Adipocyte (in vitro differentiated cells): ENCODE data around the gene GHRH.
A peak's percentile ranks its signal among the peaks of the same experiment; 100 is the strongest.

Experiments used
- DNase-seq: peaks from one replicate; pipeline ENCODE4 v3.0.0-alpha.2; 2015; ENCODE audit warnings: low read depth
- H3K27me3 ChIP-seq: replicated peaks from 2 replicates; pipeline ENCODE4 v1.7.0; 2013; ENCODE audit warnings: mild to moderate bottlenecking, low read length, moderate library complexity; ENCODE audit not compliant: control insufficient read depth, insufficient read depth
- H3K36me3 ChIP-seq: 2 replicates; pipeline ENCODE4 v1.7.0; 2013; ENCODE audit warnings: low read length, mild to moderate bottlenecking, moderate library complexity; ENCODE audit not compliant: control insufficient read depth, insufficient read depth, severe bottlenecking
- H3K4me1 ChIP-seq: 2 replicates; pipeline ENCODE4 v1.7.0; 2013; ENCODE audit warnings: mild to moderate bottlenecking, low read length, moderate library complexity; ENCODE audit not compliant: control insufficient read depth, insufficient read depth
- H3K4me3 ChIP-seq: 2 replicates; pipeline ENCODE4 v1.7.0; 2013; ENCODE audit warnings: mild to moderate bottlenecking, low read length, moderate library complexity
- H3K9ac ChIP-seq: 2 replicates; pipeline ENCODE4 v1.7.0; 2013; ENCODE audit warnings: mild to moderate bottlenecking, low read length, moderate library complexity
- H3K9me3 ChIP-seq: 2 replicates; pipeline ENCODE4 v1.7.0; 2013; ENCODE audit warnings: mild to moderate bottlenecking, low read length, moderate library complexity; ENCODE audit not compliant: control insufficient read depth

Gene GHRH

GRCh38 chr20:37233548-37234253, 27.9 kb downstream of the GHRH start:
- H3K36me3 ChIP-seq = peaks cover 98% of the 10 kb centered on the region
- no peaks in the 10 kb centered on the region for H3K9me3 ChIP-seq
- no peaks in the 10 kb centered on the region for H3K27me3 ChIP-seq
- no peak overlapping the region for H3K9ac ChIP-seq
- no peak for DNase-seq
- H3K4me3 ChIP-seq = no peak overlapping the region
- H3K4me1 ChIP-seq = no peaks in the 10 kb centered on the region

- Histone ChIP-seq H3K4me3 (no peak overlapping the region), H3K9ac (no peak overlapping the region), H3K36me3 (peaks cover 96% of the 10 kb centered on the region), H3K27me3 (no peaks in the 10 kb centered on the region), H3K4me1 (peaks cover 16% of the 10 kb centered on the region), H3K9me3 (no peaks in the 10 kb centered on the region)
- no peak for DNase-seq
These were observed 29.5 kb downstream of the GHRH start for GRCh38 chr20:37231947-37232630.

GRCh38 chr20:37230200-37230599, 31.4 kb downstream of the GHRH start:
- H3K9me3 ChIP-seq = no peaks in the 10 kb centered on the region
- no peak for DNase-seq
- peaks cover 95% of the 10 kb centered on the region for H3K36me3 ChIP-seq
- H3K4me1 ChIP-seq = peaks cover 23% of the 10 kb centered on the region
- H3K4me3 ChIP-seq = no peak overlapping the region
- no peak overlapping the region for H3K9ac ChIP-seq
- no peaks in the 10 kb centered on the region for H3K27me3 ChIP-seq

- Histone ChIP-seq H3K9ac (no peak overlapping the region), H3K9me3 (no peaks in the 10 kb centered on the region), H3K4me1 (peaks cover 23% of the 10 kb centered on the region), H3K4me3 (no peak overlapping the region), H3K36me3 (peaks cover 95% of the 10 kb centered on the region), H3K27me3 (no peaks in the 10 kb centered on the region)
- DNase-seq = no peak
These were observed 32.3 kb downstream of the GHRH start for GRCh38 chr20:37229357-37229756.

- H3K36me3 ChIP-seq = peaks cover 95% of the 10 kb centered on the region
- no peaks in the 10 kb centered on the region for H3K9me3 ChIP-seq
- no peak overlapping the region for H3K4me3 ChIP-seq
- no peak overlapping the region for H3K9ac ChIP-seq
- H3K27me3 ChIP-seq = no peaks in the 10 kb centered on the region
- DNase-seq = no peak
- peaks cover 27% of the 10 kb centered on the region for H3K4me1 ChIP-seq
These were observed 33.0 kb downstream of the GHRH start for GRCh38 chr20:37228656-37229055.

- Histone ChIP-seq H3K4me1 (peaks cover 33% of the 10 kb centered on the region), H3K9ac (no peak overlapping the region), H3K27me3 (no peaks in the 10 kb centered on the region), H3K9me3 (no peaks in the 10 kb centered on the region), H3K36me3 (peaks cover 90% of the 10 kb centered on the region), H3K4me3 (no peak overlapping the region)
- DNase-seq = no peak
These were observed 33.5 kb downstream of the GHRH start for GRCh38 chr20:37228082-37228481.

- peaks cover 44% of the 10 kb centered on the region for H3K4me1 ChIP-seq
These were observed 34.7 kb downstream of the GHRH start for GRCh38 chr20:37226889-37227288.

GRCh38 chr20:37225146-37225545, 36.5 kb downstream of the GHRH start:
- Histone ChIP-seq H3K9me3 (no peaks in the 10 kb centered on the region), H3K4me1 (peaks cover 59% of the 10 kb centered on the region), H3K9ac (no peak overlapping the region), H3K27me3 (no peaks in the 10 kb centered on the region), H3K4me3 (no peak overlapping the region), H3K36me3 (peaks cover 61% of the 10 kb centered on the region)
- DNase-seq = no peak

More at GRCh38 chr20:37226889-37227288, 34.7 kb downstream of the GHRH start:
- H3K27me3 ChIP-seq = no peaks in the 10 kb centered on the region
- H3K4me3 ChIP-seq = peak overlapping the region; percentile 11
- H3K36me3 ChIP-seq = peaks cover 78% of the 10 kb centered on the region
- DNase-seq = no peak
- peak overlapping the region; percentile 9 for H3K9ac ChIP-seq
- no peaks in the 10 kb centered on the region for H3K9me3 ChIP-seq

GRCh38 chr20:37223053-37223452, 38.6 kb downstream of the GHRH start:
- peaks cover 47% of the 10 kb centered on the region for H3K36me3 ChIP-seq

GRCh38 chr20:37222086-37222485, 39.5 kb downstream of the GHRH start:
- H3K27me3 ChIP-seq = no peaks in the 10 kb centered on the region
- H3K9ac ChIP-seq = no peak overlapping the region
- H3K9me3 ChIP-seq = no peaks in the 10 kb centered on the region
- H3K4me1 ChIP-seq = peaks cover 59% of the 10 kb centered on the region
- no peak overlapping the region for H3K4me3 ChIP-seq
- H3K36me3 ChIP-seq = peaks cover 38% of the 10 kb centered on the region
- DNase-seq = no peak

More at GRCh38 chr20:37223053-37223452, 38.6 kb downstream of the GHRH start:
- H3K4me3 ChIP-seq = no peak overlapping the region
- H3K27me3 ChIP-seq = no peaks in the 10 kb centered on the region
- no peaks in the 10 kb centered on the region for H3K9me3 ChIP-seq
- peaks cover 68% of the 10 kb centered on the region for H3K4me1 ChIP-seq
- peak; percentile 78 for DNase-seq
- H3K9ac ChIP-seq = no peak overlapping the region

- Histone ChIP-seq H3K4me3 (peak overlapping the region; percentile 36), H3K4me1 (peaks cover 52% of the 10 kb centered on the region), H3K9me3 (no peaks in the 10 kb centered on the region), H3K9ac (peak overlapping the region; percentile 52), H3K36me3 (peaks cover 31% of the 10 kb centered on the region), H3K27me3 (no peaks in the 10 kb centered on the region)
- DNase-seq = peak; percentile 68
These were observed 40.9 kb downstream of the GHRH start for GRCh38 chr20:37220731-37221130.
